Astrocyte (in vitro differentiated cells and primary cell): Measurements from ENCODE around the gene AK1. TPM values are rescaled to one million over a fixed set of nuclear protein-coding genes. Genes with fewer than 3 reads are reported as not detected.

Experiments
- DNase-seq: peaks from one replicate; pipeline ENCODE4 v3.0.0-alpha.2; 2010; ENCODE audit warnings: low read depth
- FAIRE-seq: peaks from 2 replicates; lab custom pipeline; 2011; peaks lifted over from hg19 to GRCh38; lab: Jason Lieb, UNC
- H2AFZ ChIP-seq: 2 replicates; pipeline ENCODE4 v1.6.0; 2012; ENCODE audit warnings: low read depth, low read length, inconsistent platforms
- H3K27ac ChIP-seq: 2 replicates; pipeline ENCODE4 v1.5.1; 2011; ENCODE audit warnings: low read depth, low read length, inconsistent platforms
- H3K27me3 ChIP-seq: 2 replicates; pipeline ENCODE4 v1.6.0; 2011; ENCODE audit warnings: low read length, inconsistent platforms; ENCODE audit not compliant: insufficient read depth
- H3K36me3 ChIP-seq: 2 replicates; pipeline ENCODE4 v1.5.1; 2011; ENCODE audit warnings: low read length, inconsistent platforms; ENCODE audit not compliant: insufficient read depth
- H3K4me1 ChIP-seq: 2 replicates; pipeline ENCODE4 v1.5.1; 2011; ENCODE audit warnings: low read length, inconsistent platforms; ENCODE audit not compliant: insufficient read depth
- H3K4me2 ChIP-seq: 2 replicates; pipeline ENCODE4 v1.6.0; 2012; ENCODE audit warnings: low read length, inconsistent platforms
- H3K4me3 ChIP-seq: 2 replicates; pipeline ENCODE4 v1.5.1; 2011; ENCODE audit warnings: low read depth, mild to moderate bottlenecking, low read length, inconsistent platforms; ENCODE audit not compliant: insufficient read depth
- H3K79me2 ChIP-seq: 2 replicates; pipeline ENCODE4 v1.6.0; 2012; ENCODE audit warnings: mild to moderate bottlenecking, low read length, inconsistent platforms; ENCODE audit not compliant: insufficient read depth
- H3K9ac ChIP-seq: 2 replicates; pipeline ENCODE4 v1.6.0; 2012; ENCODE audit warnings: mild to moderate bottlenecking, low read length, inconsistent platforms
- H3K9me3 ChIP-seq: 2 replicates; pipeline ENCODE4 v1.5.1; 2012; ENCODE audit warnings: low read depth, mild to moderate bottlenecking, low read length, inconsistent platforms; ENCODE audit not compliant: insufficient read depth
- H4K20me1 ChIP-seq: 2 replicates; pipeline ENCODE4 v1.6.0; 2012; ENCODE audit warnings: low read length, inconsistent platforms; ENCODE audit not compliant: insufficient read depth
- H3K27ac Mint-ChIP-seq: one replicate; pipeline ENCODE4 v1.8.0; 2021; ENCODE audit warnings: mild to moderate bottlenecking, mixed read lengths; ENCODE audit not compliant: unreplicated experiment
- H3K27me3 Mint-ChIP-seq: one replicate; pipeline ENCODE4 v1.8.0; 2021; ENCODE audit warnings: low read depth, mixed read lengths; ENCODE audit not compliant: unreplicated experiment
- H3K36me3 Mint-ChIP-seq: one replicate; pipeline ENCODE4 v1.8.0; 2021; ENCODE audit warnings: low read depth, mixed read lengths; ENCODE audit not compliant: unreplicated experiment
- H3K4me1 Mint-ChIP-seq: one replicate; pipeline ENCODE4 v1.8.0; 2021; ENCODE audit warnings: low read depth, mixed read lengths; ENCODE audit not compliant: unreplicated experiment
- H3K4me3 Mint-ChIP-seq: one replicate; pipeline ENCODE4 v1.8.0; 2021; ENCODE audit warnings: mild to moderate bottlenecking, moderate library complexity, mixed read lengths; ENCODE audit not compliant: unreplicated experiment
- H3K9me3 Mint-ChIP-seq: one replicate; pipeline ENCODE4 v1.8.0; 2021; ENCODE audit warnings: mild to moderate bottlenecking, mixed read lengths; ENCODE audit not compliant: unreplicated experiment
- CTCF ChIP-seq: IDR thresholded peaks from 2 replicates; pipeline ENCODE4 v1.5.1; 2011; ENCODE audit warnings: low read depth, mild to moderate bottlenecking, inconsistent platforms, low read length, moderate library complexity; ENCODE audit not compliant: insufficient read depth
- EZH2 ChIP-seq: IDR thresholded peaks from 2 replicates; pipeline ENCODE4 v1.6.1; 2012; ENCODE audit warnings: mild to moderate bottlenecking, low read length, inconsistent platforms; ENCODE audit not compliant: insufficient read depth
- total RNA-seq: library from RNA; stranded (reverse); gene quantifications from 2 replicates; pipeline ENCODE4 v1.2.1, GENCODE V29; 2021

Gene AK1
- total RNA-seq, 1 donor from 2014 or later = 78.0 TPM

GRCh38 chr9:127860260-127860659 lies 17.2 kb downstream of the AK1 start:
- Mint-ChIP-seq H3K27ac (no peak overlapping the region), H3K4me3 (no peak overlapping the region), H3K27me3 (peaks cover 23% of the 10 kb centered on the region), H3K36me3 (no peaks in the 10 kb centered on the region), H3K9me3 (peaks cover 5% of the 10 kb centered on the region), H3K4me1 (no peaks in the 10 kb centered on the region)
- DNase-seq = no peak
- FAIRE-seq = no peak
- no peaks in the 10 kb centered on the region for H3K4me1 ChIP-seq
- no peaks in the 10 kb centered on the region for H3K27me3 ChIP-seq
- H3K27ac ChIP-seq = no peak overlapping the region
- no peak overlapping the region for H3K4me3 ChIP-seq
- TF ChIP-seq EZH2 = no peak
- TF ChIP-seq CTCF = no peak
- no peaks in the 10 kb centered on the region for H3K79me2 ChIP-seq
- H3K4me2 ChIP-seq = no peak overlapping the region
- H3K36me3 ChIP-seq = no peaks in the 10 kb centered on the region
- no peak overlapping the region for H2AFZ ChIP-seq
- H4K20me1 ChIP-seq = no peaks in the 10 kb centered on the region
- no peaks in the 10 kb centered on the region for H3K9me3 ChIP-seq
- H3K9ac ChIP-seq = no peak overlapping the region

GRCh38 chr9:127858041-127858512 lies 19.4 kb downstream of the AK1 start:
- H3K9me3 ChIP-seq = no peaks in the 10 kb centered on the region
- peak overlapping the region; percentile 58 for H3K27ac Mint-ChIP-seq
- H3K4me3 Mint-ChIP-seq = no peak overlapping the region
- no peak overlapping the region for H2AFZ ChIP-seq
- H3K4me1 Mint-ChIP-seq = no peaks in the 10 kb centered on the region
- H4K20me1 ChIP-seq = no peaks in the 10 kb centered on the region
- no peak overlapping the region for H3K9ac ChIP-seq
- no peak for FAIRE-seq
- H3K9me3 Mint-ChIP-seq = peaks cover 5% of the 10 kb centered on the region
- H3K4me3 ChIP-seq = no peak overlapping the region
- no peak for DNase-seq
- H3K4me2 ChIP-seq = no peak overlapping the region
- TF ChIP-seq CTCF (no peak), EZH2 (no peak)
- no peaks in the 10 kb centered on the region for H3K27me3 ChIP-seq
- H3K4me1 ChIP-seq = peaks cover 9% of the 10 kb centered on the region
- H3K36me3 Mint-ChIP-seq = no peaks in the 10 kb centered on the region
- H3K36me3 ChIP-seq = no peaks in the 10 kb centered on the region
- peaks cover 23% of the 10 kb centered on the region for H3K27me3 Mint-ChIP-seq
- peaks cover 14% of the 10 kb centered on the region for H3K79me2 ChIP-seq
- no peak overlapping the region for H3K27ac ChIP-seq

- peaks cover 22% of the 10 kb centered on the region for H3K79me2 ChIP-seq
- Mint-ChIP-seq H3K4me1 (no peaks in the 10 kb centered on the region), H3K36me3 (no peaks in the 10 kb centered on the region), H3K4me3 (no peak overlapping the region), H3K9me3 (peaks cover 5% of the 10 kb centered on the region), H3K27ac (no peak overlapping the region), H3K27me3 (peaks cover 23% of the 10 kb centered on the region)
- no peaks in the 10 kb centered on the region for H3K27me3 ChIP-seq
- H3K9ac ChIP-seq = no peak overlapping the region
- H2AFZ ChIP-seq = no peak overlapping the region
- H3K4me1 ChIP-seq = peaks cover 14% of the 10 kb centered on the region
- FAIRE-seq = no peak
- H3K4me2 ChIP-seq = no peak overlapping the region
- H3K9me3 ChIP-seq = no peaks in the 10 kb centered on the region
- TF ChIP-seq CTCF (no peak), EZH2 (no peak)
- H3K27ac ChIP-seq = no peak overlapping the region
- no peak overlapping the region for H3K4me3 ChIP-seq
- DNase-seq = no peak
- H4K20me1 ChIP-seq = no peaks in the 10 kb centered on the region
- no peaks in the 10 kb centered on the region for H3K36me3 ChIP-seq
Observed at GRCh38 chr9:127857278-127857677, 20.2 kb downstream of the AK1 start.
